GM12864 (cell line): Measurements from ENCODE around the gene FAM163B.
"Not testable (repeated sequence)": the region's sequence is repeated elsewhere in the genome, so short reads cannot be mapped to it uniquely, and the experiment has no call there.

ENCODE experiments used
- DNase-seq: peaks from one replicate; pipeline ENCODE4 v3.0.0-alpha.2; 2011; ENCODE audit warnings: low read depth
- H3K4me3 ChIP-seq: 2 replicates; pipeline ENCODE4 v1.5.1; 2011; ENCODE audit warnings: mild to moderate bottlenecking, low read depth, low read length, control low read depth
- CTCF ChIP-seq: IDR thresholded peaks from 2 replicates; pipeline ENCODE4 v1.5.1; 2011; ENCODE audit warnings: low read depth, mild to moderate bottlenecking, moderate library complexity, low read length, control low read depth, inconsistent platforms; ENCODE audit errors: missing control alignments

Gene FAM163B

GRCh38 chr9:133628766-133629165 lies 19.6 kb upstream of the FAM163B start:
- DNase-seq: no peak
- H3K4me3 ChIP-seq: no peak overlapping the region
- TF ChIP-seq CTCF: no peak

DNA sequence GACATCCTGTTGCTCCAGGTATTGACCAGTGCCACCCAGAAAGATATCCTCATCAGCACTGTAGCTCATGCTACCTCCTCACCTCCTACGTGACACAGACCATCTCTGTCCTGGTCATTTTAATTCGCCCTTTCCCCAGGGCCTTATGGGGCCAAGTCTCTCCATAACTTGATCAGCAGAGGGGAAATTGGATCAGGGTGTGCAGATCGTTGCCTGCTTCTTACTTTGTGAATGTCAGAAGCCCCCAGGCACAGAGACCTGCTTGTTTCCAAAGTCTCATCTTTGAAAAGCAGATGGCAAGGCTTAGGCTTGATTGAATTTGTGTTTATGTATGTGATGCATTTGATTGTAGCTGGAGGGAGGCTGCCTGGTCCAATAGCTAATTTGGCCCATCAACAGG lies 18.2 kb upstream of the FAM163B start:
- no peak overlapping the region for H3K4me3 ChIP-seq
- no peak for TF ChIP-seq CTCF
- no peak for DNase-seq

- H3K4me3 ChIP-seq, DNase-seq: not testable (repeated sequence)
Observed at GRCh38 chr9:133626008-133626407, 16.8 kb upstream of the FAM163B start.

DNA sequence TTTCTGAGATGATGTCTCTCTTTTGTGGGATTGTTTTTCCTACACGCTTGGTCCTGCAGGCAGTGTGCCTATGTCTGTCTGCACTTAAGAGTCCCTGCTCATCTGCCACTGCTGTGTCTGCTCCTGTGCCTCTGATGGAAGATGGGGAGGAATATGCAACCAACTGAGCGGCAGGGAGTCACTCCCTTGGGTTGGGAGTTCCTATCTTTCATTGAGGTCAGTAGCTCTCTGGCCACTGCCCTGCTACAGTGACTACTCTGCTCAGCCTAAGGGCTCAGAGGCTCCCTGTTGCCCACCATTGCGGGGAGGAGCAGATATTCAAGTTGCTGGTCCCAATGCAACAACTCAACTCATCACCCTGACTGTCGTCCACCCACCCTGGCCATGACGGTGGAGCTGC lies 13.4 kb upstream of the FAM163B start:
- no peak for DNase-seq
- H3K4me3 ChIP-seq: no peak overlapping the region
- TF ChIP-seq CTCF: no peak

DNA sequence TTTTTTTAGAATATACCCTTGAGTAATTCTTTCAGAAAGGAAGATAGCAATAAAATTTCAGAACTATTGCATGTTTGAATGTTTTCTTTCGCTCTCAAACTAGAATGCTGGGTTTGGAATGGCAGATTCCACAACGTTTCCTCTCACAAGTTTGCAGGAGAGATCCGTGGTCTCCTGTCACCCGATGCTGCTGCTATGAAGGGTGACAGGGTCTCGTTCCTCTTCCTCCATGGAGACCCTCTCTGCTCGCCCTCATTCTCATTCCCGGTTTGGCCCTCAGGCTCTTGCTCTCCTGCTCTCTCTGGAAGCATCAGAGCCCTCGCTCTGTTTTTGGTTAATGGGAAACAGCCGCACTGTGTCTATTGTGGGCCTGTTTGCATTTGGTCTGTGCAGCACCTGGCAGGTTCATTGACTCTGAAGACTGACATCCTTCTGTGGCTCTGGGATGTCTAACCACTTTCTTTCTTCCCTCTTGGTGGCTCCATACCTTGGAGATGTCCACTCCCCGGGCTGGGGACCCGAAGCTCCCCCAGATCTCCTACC lies 12.6 kb upstream of the FAM163B start:
- DNase-seq: no peak
- no peak for TF ChIP-seq CTCF
- H3K4me3 ChIP-seq: no peak overlapping the region

- no peak for TF ChIP-seq CTCF
- H3K4me3 ChIP-seq: no peak overlapping the region
- DNase-seq: peak; percentile 7
Observed at GRCh38 chr9:133619791-133620190, 10.6 kb upstream of the FAM163B start.

DNA sequence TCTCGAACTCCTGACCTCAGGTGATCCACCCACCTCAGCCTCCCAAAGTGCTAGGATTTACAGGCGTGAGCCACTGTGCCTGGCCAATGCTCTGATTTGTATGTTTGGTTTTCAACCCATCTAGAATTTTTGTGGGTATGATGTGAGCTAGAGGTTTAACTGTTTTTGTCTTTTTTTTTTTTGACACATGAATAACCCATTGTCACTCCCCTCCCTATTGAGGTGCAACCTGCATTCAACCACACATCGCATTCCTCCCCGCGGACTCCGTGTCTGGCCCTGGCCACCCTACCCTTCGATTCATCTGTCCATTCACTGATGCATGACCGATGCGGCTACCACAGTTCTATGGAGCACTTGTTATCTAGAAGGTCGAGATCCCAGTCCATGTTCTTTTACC lies 9.5 kb upstream of the FAM163B start:
- no peak overlapping the region for H3K4me3 ChIP-seq
- no peak for DNase-seq
- no peak for TF ChIP-seq CTCF
